SKM-1 treated with dmso at 0.1 percent for 144 hours (cell line): Measurements from ENCODE around the gene DDAH2.

Experiments used
- DNase-seq: peaks from one replicate; lab custom pipeline; 2025; ENCODE audit not compliant: unreplicated experiment; lab: John Stamatoyannopoulos, UW

Gene DDAH2

DNA sequence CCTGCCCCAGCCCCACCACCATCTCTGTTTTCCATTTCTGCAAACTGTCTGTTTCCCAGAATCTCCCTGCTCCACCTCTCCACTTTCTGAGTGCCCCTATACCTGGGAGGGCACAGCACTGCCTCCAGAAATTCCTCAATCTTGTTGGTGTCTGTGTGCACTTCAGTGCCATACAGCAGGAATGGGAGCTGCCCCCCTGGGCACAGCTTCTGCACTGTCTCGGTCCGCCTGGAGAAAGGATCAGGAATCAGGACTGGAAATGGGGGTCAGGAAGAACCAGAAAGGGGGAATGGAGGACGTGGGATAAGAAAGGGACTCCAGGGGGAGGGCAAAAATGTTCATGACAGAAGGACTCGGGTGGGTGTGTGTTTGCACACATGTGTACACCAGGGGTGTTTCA is 4.6 kb upstream of the DDAH2 start:
- no peak for DNase-seq

DNA sequence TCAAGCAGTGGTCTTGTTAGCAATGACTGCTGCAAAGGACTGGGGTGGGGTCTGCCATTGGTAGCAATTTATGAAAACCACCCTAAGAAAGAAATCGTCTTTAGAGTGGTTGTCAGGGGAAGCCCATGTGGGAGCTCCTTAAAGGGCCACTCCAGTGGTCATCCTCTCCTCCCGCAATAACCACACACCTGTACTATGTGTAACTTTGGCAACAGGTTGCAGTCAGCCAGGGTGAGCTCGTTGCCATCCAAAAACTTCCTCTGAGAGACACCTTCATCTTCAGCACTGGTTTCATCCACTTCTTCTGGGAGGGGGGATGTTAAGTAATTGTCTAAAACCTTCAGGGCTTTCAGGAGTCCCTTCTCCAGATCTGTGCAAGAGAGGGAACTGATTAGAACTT is 2.9 kb upstream of the DDAH2 start:
- DNase-seq, result no peak

DNA sequence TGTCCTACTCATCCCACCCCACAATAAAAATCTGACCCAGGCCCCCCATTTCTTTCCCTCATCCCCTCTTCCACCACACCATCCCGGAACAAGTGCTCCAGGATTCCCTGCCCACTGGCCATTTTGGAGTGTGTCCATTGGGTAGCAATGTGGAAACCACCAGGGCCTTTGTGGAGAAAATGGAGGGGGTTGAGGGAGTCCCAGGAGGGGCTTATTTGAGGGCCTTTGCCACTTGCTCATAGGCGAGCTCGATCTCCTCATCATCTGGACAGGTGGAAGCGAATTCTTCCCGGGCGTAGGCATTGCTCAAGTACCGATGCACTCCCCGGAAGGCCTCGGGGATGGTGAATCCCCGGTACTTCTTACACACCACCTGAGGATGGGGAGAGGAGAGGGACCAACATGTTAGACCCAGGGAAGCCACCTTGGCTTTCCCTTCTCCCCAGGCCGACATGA is 1.6 kb upstream of the DDAH2 start:
- DNase-seq, result no peak

DNA sequence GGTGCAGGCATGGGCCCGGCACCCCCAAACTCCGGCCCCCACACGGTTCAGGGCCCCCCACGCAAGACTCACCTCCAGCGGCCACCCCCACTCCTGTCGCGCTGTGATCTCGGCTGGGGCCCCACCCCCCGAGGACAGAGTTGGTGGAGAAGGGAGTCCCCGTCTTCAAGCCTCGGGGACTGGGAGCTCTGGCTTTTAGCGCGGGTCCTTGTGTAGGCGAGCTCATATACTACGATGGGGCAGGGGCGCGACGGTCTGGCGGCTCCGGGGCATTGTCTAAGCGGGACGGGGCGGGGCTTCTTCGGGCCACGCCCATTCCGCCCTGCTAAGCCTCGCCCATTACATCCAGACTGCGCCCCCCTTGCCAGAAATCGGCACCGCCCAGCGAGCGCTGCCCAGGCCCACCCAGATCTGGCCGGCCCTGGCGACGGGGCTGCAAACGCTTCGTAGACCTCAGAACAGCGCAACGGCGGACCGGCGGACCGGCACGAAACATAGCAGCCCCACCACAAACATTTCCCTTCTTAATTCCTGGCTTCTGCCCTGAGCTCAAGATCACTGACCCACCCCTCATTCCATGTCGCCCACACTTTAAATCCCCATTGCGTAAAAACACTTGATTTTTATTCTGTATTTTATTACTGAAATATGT is 1.0 kb upstream of the DDAH2 start:
- no peak for DNase-seq

DNA sequence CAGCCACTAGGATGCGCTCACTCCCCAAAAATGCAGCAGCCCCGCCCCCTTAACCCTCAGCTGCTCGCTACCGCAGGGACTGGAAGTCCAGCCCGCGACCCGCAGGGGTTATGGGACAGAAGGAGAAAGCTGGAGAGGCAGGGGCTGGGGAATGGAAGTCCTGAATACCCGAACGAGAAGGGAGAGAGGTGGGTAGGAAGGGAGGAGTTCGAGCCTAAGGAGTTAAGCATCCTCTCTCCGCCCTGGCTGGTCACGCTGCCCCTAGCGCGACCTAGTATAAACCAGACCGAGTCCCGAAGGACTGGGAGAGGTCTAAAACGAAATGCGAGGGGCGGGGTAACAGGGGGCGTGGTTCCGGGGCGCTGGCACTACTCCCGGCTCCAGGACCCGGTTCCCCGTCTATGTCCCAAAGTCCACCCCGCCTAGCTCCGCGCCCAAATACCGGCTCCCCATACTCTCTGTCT is 448 bp upstream of the DDAH2 start:
- no peak for DNase-seq

DNA sequence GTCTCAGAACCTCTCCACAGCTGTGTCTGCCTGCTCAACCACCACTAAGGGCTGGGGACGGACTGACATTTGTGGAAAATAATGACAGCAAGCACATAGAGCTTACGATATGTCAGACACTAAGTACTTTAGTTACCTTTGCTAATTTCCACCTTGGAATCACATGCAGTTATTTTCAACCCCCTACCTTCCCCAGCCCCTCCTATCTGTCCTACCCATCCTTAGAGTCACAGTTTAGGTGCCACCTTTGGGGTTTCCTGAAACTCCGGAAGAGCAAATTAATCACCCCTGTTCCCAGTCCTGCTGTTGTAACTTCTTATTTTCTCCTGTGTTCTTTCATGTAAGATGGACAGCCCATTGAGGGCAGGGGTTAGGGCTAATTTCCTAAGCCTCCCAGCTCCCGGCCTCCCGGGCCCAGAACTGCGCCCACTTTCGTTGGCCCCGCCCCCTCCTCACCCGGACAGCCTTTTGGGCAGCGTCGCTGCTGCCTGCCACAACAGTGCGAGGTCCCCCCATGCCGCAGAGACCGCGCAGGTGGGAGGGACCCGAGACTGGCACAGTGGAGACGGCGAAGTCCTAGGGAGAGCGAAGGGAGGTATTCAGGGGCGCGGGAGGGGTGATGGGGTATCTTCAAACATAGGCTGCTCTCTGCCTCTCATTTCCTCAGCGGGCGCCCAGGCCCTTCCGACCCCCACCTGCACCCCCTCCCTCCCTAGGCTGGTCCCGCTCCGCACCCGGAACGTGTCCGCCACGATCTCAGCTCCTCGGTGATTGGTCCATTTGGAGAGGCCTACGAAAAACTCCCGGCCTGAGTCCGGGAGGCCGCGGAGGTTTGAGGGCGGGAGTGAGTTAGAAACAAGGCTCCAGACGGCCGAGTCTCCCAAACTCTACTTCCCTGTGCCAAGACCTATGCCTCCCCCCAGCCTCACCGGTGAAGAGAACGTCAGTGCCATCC is 1.1 kb downstream of the DDAH2 start:
- peak; percentile 67 for DNase-seq

DNA sequence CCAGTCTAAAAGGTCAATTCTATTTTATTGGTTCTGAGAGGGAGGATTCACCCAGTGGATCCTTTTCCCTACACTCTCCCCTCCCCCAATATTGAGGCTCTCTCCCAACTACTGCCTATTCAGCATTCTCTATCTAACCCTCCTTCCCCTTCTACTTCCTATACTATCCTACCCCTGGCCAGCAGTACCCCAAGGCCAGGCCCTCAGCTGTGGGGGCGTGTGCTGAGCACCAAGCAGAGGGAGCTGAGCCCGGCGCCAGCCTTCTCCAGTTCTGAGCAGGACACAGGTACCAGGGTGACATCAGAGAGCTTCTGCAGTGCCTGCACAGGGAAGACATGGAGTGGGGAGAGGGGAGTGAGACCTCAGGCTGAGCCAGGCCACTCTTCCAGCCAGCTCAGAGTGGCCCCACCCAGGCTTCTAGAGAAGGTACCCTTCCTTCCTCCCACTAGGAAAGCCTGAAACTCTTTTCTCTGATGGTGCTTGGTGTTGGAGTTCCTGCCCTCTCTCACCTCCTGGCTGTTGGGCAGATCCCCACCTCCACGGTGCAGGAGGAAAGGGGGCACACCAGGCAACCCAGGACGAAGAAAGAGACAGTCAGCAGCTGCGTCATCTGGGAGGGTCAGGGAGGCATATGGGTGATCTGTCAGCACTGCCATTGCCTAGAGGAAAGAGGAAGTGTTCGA is 1.9 kb downstream of the DDAH2 start:
- peak; percentile 91 for DNase-seq

DNA sequence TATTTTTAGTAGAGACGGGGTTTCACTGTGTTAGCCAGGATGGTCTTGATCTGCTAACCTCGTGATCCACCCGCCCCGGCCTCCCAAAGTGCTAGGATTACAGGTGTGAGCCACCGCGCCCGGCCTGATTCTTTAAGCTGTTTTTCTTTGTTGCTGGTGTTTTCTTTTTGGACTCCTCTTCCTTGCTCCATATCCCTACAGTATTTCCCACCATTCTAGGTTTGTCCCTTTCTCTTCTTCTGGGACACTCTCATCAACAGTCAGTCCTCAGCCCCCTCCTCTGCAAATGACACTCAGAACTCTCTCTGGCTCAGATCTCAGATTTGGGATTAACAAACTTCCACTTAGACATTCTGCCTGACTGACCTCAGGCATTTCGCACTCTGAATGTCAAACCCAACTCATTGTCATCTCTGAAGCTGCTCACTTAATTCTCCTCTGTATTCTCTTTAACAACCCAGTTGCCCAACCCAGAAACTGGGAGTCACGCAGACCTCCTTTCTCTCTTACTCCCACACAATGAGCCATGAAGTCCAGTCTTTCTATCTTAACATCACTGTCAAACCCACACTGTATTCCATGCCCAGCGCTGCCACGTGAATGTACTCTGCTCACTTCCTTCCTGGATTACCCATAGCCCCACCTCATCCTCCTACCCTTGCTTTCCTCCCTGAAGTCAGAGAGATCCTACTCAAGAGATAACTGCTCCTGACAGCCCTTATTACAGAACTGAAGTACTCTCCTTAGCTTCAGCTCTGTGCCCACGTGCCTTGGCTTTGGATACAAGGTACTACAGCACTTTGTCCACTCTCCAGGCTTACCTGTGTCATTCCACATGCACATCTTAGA is 3.4 kb downstream of the DDAH2 start:
- DNase-seq, result no peak

DNA sequence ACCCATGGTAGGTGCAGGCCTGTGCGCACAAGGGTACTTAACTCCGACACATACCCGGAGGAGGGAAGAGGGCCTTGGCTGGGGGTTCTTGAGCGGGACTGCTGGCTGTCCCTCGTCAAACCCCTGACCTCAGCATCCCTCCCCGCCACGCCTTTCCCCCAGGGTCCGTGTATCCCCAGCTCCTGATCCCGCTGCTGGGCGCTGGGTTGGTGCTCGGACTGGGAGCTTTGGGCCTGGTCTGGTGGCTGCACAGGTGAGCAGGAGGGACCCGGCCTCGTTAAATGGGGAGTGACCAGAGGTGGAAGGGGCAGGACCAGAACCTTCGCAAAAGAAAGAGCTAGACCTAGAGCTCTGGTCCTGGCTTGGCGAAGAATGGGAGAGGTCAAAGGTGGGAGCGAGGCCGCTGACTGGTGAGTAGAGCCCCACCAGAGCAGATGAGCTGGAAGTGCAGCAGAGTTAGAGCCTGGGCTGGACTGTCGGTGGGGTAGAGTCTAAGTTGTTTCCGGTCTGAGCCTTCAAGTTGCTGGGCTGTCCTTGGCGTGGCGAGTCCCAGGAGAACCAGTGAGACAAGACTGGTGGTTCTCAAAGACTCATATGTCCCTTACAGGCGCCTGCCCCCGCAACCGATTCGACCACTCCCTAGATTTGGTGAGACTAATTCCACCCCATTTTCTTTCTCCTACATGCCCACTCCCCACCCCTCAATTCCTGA is 5.0 kb downstream of the DDAH2 start:
- DNase-seq, result no peak

DNA sequence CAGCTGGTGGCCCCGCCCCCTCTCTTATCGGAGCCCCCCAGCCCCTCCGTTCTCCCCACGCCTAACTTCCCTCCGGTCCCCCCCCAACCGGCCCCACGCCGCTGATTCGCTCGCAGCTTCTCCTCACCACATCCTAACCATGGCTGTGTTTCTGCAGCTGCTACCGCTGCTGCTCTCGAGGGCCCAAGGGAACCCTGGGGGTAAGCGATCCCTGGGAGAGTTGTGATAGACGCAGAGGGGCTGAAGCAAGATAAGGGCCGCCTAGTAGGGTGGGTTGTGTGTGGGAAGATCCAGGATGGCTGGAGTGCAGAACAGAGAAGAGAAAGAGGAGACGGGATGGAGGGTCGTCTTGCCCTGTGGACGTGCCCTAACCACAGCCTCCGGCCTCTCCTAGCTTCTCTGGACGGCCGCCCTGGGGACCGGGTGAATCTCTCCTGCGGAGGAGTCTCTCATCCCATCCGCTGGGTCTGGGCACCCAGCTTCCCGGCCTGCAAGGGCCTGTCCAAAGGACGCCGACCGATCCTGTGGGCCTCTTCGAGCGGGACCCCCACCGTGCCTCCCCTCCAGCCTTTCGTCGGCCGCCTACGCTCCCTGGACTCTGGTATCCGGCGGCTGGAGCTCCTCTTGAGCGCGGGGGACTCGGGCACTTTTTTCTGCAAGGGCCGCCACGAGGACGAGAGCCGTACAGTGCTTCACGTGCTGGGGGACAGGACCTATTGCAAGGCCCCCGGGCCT is 5.7 kb downstream of the DDAH2 start, which contains the start of gene MPIG6B:
MPIG6B (plus strand) TSS at position 129 of the 735 bp plus-strand sequence; CDS start at position 140, 11 bp downstream.
- no peak for DNase-seq

DNA sequence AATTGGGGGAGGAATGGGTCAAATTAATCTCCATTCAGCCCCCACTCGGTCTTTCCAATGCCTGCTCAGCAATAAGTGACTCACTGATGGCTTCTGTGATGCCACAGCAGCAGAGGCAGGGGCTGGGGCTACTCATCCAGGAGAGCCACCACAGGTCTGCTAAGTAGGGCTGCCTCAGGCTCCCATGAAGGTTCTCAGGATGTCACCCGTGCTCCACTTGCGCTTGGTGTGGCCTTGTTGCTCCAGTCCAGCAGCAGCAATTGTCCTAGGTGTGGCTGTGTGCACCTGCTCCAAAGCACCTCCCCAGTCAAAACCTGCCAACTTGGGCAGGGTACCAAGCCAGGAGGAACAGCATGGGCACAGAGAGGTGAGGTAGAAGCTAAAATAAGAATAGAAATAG is 6.9 kb downstream of the DDAH2 start:
- DNase-seq, result no peak

DNA sequence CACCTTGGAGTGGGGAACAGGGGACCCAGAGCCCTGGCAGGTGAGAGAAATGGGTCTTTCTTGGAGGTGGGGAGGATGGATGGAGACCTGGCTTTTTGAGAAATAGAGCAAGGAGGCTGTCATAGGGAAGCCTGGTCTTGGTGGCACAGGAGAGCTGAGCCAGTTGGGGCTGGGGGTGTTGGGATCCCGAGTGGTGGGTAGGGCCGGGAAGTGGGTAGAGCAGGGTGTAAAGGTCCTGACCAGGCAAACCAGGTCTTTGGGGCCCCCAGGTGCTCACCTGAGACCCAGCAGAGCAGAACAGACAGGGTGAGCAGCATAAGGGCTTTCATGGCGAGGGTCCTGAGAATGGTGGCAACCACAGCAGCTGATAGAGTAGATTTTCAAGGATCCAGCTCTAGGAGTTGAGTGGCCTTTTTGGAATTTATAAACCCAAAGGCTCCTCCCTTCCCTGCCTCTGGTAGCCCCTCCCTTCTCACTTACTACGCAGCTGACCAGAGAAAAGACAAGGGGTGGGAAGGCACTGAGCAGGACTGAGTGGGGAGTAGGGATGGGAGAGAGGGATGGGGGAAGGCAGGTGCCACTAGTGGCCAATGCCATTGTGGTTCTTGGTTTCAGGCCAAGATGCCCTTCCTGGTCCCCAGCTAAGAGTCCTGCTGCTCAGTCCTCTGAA is 7.6 kb downstream of the DDAH2 start, which contains the start of gene LY6G6C:
LY6G6C (minus strand) TSS at position 396 of the 670 bp plus-strand sequence; CDS start at position 329, 67 bp downstream.
- DNase-seq, result no peak

DNA sequence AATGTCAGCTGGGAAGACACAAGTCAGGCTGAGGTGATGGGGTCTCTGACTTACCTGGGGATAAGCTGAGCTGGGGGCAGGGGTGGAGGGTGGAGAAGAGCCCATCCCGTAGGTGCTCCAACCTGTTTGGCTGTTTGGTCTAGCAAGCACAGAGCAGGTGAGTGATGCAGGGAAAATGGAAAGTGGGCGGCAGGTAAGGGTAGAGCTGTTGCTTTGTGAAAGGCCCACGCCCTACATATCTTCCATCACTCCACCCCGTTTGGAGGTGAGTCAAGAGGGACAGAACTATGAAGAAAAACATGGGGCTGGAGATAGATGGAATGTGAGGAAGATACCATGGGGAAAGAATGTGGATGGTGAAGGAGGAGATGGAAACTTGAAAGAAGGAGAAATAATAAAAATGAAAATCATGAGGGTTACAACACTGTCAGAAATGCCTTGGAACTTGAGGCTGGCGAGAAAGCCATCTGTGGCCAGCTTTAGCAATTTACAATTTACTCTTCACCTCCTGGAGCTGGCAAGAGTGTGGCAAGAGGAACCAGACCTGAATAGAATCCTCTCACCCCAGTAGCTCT is 8.8 kb downstream of the DDAH2 start:
- no peak for DNase-seq

DNA sequence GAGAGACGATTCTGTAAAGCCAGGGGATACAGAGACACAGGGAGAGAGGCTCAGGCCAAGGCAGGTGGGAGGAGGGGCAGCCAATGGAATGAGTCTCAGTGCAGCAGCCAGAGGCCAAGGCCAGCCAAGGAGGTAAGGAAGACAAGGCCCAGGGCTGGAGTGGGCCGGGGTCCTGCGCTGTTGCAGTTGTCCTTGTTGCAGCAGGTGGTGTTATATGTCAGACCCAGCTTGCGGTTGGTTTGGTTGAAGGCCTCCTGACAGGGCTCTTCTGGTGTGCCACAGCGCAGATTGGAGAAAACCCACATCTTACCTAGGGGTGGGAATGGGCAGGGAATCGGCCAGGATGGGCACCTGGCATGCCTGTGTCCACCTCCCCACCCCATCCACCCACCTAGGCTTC is 10.1 kb downstream of the DDAH2 start:
- DNase-seq, result no peak

DNA sequence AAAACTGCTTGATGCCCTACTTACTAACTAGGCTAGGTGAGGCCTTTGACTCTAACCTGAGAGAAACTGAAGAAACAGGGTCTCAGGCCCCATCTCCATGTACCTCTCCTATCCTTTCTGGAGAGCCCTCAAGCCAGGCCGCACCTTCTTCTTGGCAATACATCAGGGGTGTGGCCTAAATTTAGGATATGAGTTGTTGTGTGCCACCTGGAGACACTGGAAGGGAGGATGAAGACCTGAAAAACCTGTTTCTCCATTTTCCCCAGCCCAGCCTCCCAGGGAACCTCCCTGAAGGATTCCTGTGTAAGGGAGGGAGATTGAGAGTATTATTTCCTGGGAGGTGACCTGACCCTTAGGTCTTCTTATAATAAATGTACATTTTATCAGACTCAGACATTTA is 10.8 kb downstream of the DDAH2 start:
- DNase-seq, result no peak

DNA sequence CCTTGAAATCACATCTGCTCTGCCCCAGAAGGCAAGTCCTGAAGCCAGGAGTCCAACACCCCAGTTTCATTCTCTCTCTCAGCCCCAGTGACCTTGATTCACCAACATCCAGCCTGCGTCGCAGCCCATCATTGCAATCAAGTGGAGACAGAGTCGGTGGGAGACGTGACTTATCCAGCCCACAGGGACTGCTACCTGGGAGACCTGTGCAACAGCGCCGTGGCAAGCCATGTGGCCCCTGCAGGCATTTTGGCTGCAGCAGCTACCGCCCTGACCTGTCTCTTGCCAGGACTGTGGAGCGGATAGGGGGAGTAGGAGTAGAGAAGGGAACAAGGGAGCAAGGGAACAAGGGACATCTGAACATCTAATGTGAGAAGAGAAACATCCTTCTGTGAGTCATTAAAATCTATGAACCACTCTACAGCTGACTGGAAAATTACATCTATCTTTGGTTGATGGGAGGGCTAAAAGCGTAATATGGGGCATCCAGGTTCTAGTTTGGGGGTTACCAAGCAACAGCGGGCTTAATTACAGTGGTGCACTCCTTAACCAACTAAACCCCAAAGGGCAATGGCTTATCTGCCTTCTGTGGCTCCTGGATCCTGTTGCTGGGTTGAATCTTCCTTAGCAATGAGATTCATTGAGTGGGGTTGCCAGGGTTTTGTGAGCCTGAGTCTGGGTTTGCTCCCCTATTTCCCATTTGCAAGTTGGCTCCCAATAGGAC is 11.4 kb downstream of the DDAH2 start:
- DNase-seq, result no peak
